Measurements from ENCODE around the gene GYG1.

The GYG1 gene

GRCh38 chr3:149010966-149011365, 19.6 kb downstream of the GYG1 start:
- intact Hi-C loops (cut with DNase I), result no loop called here
- no peak for DNase-seq

GRCh38 chr3:149011676-149012075, 20.3 kb downstream of the GYG1 start:
- DNase-seq, result no peak
- intact Hi-C loops (cut with DNase I), result no loop called here

- intact Hi-C loops (cut with DNase I), result no loop called here
- DNase-seq, result peak in 1 of 42 donors; percentile 47
These were observed 22.4 kb downstream of the GYG1 start for GRCh38 chr3:149013726-149014125.

- DNase-seq, result no peak
- intact Hi-C loops (cut with DNase I), result no loop called here
These were observed 24.1 kb downstream of the GYG1 start for GRCh38 chr3:149015393-149015792.

GRCh38 chr3:149016242-149016641, 24.9 kb downstream of the GYG1 start:
- DNase-seq, result no peak
- intact Hi-C loops (cut with DNase I), result no loop called here

GRCh38 chr3:149016669-149017541, 25.6 kb downstream of the GYG1 start:
- DNase-seq, result no peak
- intact Hi-C loops (cut with DNase I), result no loop called here

- intact Hi-C loops (cut with DNase I), result no loop called here
- no peak for DNase-seq
These were observed 26.9 kb downstream of the GYG1 start for GRCh38 chr3:149018247-149018646.

GRCh38 chr3:149019580-149019979, 28.2 kb downstream of the GYG1 start:
- no peak for DNase-seq
- intact Hi-C loops (cut with DNase I), result no loop called here

- DNase-seq, result peak in 15 of 42 donors; percentile 8 to 63 (median 33)
- intact Hi-C loops (cut with DNase I), result no loop called here
These were observed 29.0 kb downstream of the GYG1 start for GRCh38 chr3:149020196-149020838.

GRCh38 chr3:149020839-149021252, 29.5 kb downstream of the GYG1 start:
- intact Hi-C loops (cut with DNase I), result no loop called here
- DNase-seq, result peak in 6 of 42 donors; percentile 25 to 65 (median 43)

- intact Hi-C loops (cut with DNase I), result no loop called here
- no peak for DNase-seq
These were observed 30.5 kb downstream of the GYG1 start for GRCh38 chr3:149021830-149022229.

GRCh38 chr3:149023951-149024350, 32.6 kb downstream of the GYG1 start:
- intact Hi-C loops (cut with DNase I), result no loop called here
- DNase-seq, result peak in 4 of 42 donors; percentile 5 to 51 (median 16)

GRCh38 chr3:149026718-149027117, 35.4 kb downstream of the GYG1 start:
- DNase-seq, result no peak
- intact Hi-C loops (cut with DNase I), result no loop called here

GRCh38 chr3:149031096-149031495, 39.8 kb downstream of the GYG1 start:
- intact Hi-C loops (cut with DNase I), result no loop called here
- DNase-seq, result no peak

GRCh38 chr3:149037684-149038083, 46.3 kb downstream of the GYG1 start:
- intact Hi-C loops (cut with DNase I), result no loop called here
- DNase-seq, result no peak

GRCh38 chr3:149038322-149038721, 47.0 kb downstream of the GYG1 start:
- no peak for DNase-seq
- intact Hi-C loops (cut with DNase I), result no loop called here

GRCh38 chr3:149042789-149043386, 51.5 kb downstream of the GYG1 start:
- DNase-seq, result no peak
- intact Hi-C loops (cut with DNase I), result no loop called here

GRCh38 chr3:149044339-149045083, 53.2 kb downstream of the GYG1 start:
- intact Hi-C loops (cut with DNase I), result no loop called here

GRCh38 chr3:149055575-149055974, 64.2 kb downstream of the GYG1 start:
- intact Hi-C loops (cut with DNase I), result no loop called here
- no peak for DNase-seq

More at GRCh38 chr3:149044339-149045083, 53.2 kb downstream of the GYG1 start:
- no peak for DNase-seq

Measured in head of caudate nucleus (tissue), 42 donors.